GM12891 (cell line): ENCODE measurements around the gene RAB1A.

Experiments used
- POLR2A ChIP-seq: IDR thresholded peaks from 2 replicates; pipeline ENCODE4 v1.6.1; 2011; ENCODE audit warnings: low read depth, low read length, control low read depth
- POLR2AphosphoS5 ChIP-seq: IDR thresholded peaks from 2 replicates; pipeline ENCODE4 v1.6.1; 2011; ENCODE audit warnings: low read depth, low read length, control low read depth

DNA sequence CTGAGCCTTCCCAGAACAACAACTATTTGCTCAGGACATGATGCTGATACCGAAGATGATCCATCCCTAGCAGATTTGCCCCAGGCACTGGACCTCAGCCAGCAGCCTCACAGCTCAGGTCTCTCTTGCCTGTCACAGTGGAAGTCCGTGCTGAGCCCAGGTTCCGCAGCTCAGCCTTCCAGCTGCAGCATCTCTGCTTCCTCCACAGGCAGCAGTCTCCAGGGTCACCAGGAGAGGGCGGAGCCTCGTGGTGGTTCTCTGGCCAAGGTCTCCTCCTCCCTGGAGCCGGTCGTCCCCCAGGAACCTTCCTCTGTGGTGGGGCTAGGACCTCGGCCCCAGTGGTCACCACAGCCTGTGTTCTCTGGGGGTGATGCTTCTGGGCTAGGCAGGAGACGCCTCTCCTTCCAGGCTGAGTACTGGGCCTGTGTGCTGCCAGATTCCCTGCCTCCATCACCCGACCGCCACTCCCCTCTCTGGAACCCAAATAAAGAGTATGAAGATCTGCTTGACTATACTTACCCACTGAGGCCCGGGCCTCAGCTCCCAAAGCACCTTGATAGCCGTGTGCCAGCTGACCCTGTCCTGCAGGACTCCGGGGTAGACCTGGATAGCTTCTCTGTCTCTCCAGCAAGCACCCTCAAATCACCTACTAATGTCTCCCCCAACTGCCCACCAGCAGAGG lies 58.3 kb downstream of the RAB1A start:
- TF ChIP-seq POLR2A, result no peak
- TF ChIP-seq POLR2AphosphoS5, result no peak
